Measurements from ENCODE around the gene GRM2.

The GRM2 gene

DNA sequence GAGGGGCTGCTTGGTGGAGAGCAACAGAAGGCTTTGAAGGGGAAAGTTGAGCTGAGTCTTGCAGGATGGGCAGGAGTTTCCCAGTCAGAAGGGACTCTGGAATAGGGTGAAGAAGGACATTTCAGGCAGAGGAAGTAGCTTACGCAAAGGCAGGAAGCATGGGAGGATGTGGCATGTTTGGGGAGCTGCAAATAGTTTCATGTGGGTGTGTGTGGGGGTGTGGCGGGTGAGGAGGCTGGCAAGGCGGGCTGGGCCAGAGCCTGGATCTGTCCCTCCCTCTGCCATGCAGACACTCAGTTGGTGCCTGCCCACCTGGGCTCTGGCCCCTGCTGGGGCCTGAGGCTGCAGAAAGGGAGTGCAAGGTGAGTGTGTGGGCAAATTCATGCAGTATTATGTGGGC, 25.4 kb upstream of the GRM2 start:
- 90% methylated on average over 3 of the region's 3 CpGs for WGBS
- no peak overlapping the region for H3K27ac ChIP-seq (ENCODE audit: low read depth, low read length)
- H3K36me3 ChIP-seq (ENCODE audit: insufficient read depth, low read length), result no peaks in the 10 kb centered on the region

DNA sequence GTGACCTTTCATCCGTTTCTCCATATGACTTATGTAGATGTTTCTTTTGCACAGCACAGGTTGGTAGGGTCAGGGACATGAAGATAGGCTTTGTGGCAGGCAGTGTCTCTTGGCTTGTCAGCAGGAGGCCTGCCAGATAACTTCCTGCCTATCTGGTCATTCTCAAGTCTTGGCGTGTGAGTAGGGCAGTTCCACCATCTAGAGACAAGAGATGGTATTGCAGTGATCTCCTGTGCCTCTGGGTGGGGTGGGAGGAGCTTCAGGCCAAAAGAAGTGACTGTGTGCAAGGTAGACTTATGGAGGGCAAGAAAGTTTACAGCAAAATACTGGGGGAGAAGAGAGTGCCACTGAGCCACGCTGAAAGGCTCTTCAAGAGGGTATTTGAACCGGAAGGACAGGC, 24.8 kb upstream of the GRM2 start:
- H3K27me3 ChIP-seq (ENCODE audit: insufficient read depth, low read length), result no peaks in the 10 kb centered on the region
- H3K4me3 ChIP-seq (ENCODE audit: low read length), result no peak overlapping the region
- WGBS, result 18% methylated on average over 4 of the region's 4 CpGs
- no peaks in the 10 kb centered on the region for H3K36me3 ChIP-seq (ENCODE audit: insufficient read depth, low read length)
- H3K27ac ChIP-seq (ENCODE audit: low read depth, low read length), result no peak overlapping the region
- H3K9me3 ChIP-seq (ENCODE audit: insufficient read depth, low read depth, low read length), result no peaks in the 10 kb centered on the region
- peaks cover 4% of the 10 kb centered on the region for H3K4me1 ChIP-seq (ENCODE audit: insufficient read depth, low read length)
- no peak overlapping the region for H3K9ac ChIP-seq (ENCODE audit: low read depth, low read length)

More for the DNA sequence above, 25.4 kb upstream of the GRM2 start:
- Histone ChIP-seq H3K27me3 (ENCODE audit: insufficient read depth, low read length) (no peaks in the 10 kb centered on the region), H3K4me1 (ENCODE audit: insufficient read depth, low read length) (peaks cover 4% of the 10 kb centered on the region), H3K9ac (ENCODE audit: low read depth, low read length) (no peak overlapping the region), H3K4me3 (ENCODE audit: low read length) (no peak overlapping the region), H3K9me3 (ENCODE audit: insufficient read depth, low read depth, low read length) (no peaks in the 10 kb centered on the region)

DNA sequence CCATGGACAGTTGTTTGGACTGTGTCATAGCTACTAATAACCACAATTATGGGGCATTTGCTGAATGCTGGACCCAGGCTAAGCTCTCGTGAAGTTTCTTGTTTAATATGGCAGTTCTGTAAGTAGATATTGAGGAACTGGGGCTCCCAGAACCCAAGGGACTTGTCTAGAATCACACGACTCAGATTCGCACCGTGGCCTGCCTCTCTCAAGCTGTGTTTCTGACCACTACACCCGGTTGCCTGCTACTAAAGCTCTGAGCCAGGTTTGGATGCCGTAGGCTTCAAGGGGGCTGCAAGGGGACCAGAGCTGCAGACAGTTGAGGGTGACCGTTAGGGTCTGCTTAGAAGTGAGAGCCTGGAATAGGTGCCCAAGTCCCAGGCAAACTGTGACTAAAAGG, 24.3 kb upstream of the GRM2 start:
- Histone ChIP-seq H3K9ac (ENCODE audit: low read depth, low read length) (no peak overlapping the region), H3K27me3 (ENCODE audit: insufficient read depth, low read length) (no peaks in the 10 kb centered on the region), H3K36me3 (ENCODE audit: insufficient read depth, low read length) (no peaks in the 10 kb centered on the region), H3K9me3 (ENCODE audit: insufficient read depth, low read depth, low read length) (no peaks in the 10 kb centered on the region), H3K4me3 (ENCODE audit: low read length) (no peak overlapping the region), H3K27ac (ENCODE audit: low read depth, low read length) (no peak overlapping the region), H3K4me1 (ENCODE audit: insufficient read depth, low read length) (peaks cover 4% of the 10 kb centered on the region)
- WGBS, result 83% methylated on average over 7 of the region's 7 CpGs

DNA sequence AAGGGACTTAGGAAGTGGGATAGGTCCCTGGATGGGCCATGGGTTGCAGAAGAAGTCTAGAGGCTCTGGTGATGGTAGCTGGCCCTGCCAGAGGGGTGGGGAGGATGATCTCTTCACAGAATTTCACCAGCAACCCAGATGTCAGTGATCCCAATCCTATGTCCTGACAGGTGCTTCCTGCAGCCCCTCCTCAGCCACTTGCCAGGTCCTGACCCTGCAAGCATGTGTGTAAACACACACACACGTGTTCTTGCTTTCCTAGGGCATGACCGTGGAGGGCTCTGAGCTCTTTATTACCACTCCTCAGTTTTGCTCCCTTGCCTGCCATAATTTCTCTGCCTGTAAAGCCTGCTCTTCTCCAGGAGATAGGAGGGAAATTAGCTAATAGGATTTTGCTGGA, 23.3 kb upstream of the GRM2 start:
- Histone ChIP-seq H3K27me3 (ENCODE audit: insufficient read depth, low read length) (no peaks in the 10 kb centered on the region), H3K36me3 (ENCODE audit: insufficient read depth, low read length) (no peaks in the 10 kb centered on the region), H3K4me3 (ENCODE audit: low read length) (no peak overlapping the region), H3K9ac (ENCODE audit: low read depth, low read length) (no peak overlapping the region), H3K4me1 (ENCODE audit: insufficient read depth, low read length) (peaks cover 4% of the 10 kb centered on the region), H3K9me3 (ENCODE audit: insufficient read depth, low read depth, low read length) (no peaks in the 10 kb centered on the region), H3K27ac (ENCODE audit: low read depth, low read length) (no peak overlapping the region)
- WGBS, result 88% methylated on average over 2 of the region's 2 CpGs

DNA sequence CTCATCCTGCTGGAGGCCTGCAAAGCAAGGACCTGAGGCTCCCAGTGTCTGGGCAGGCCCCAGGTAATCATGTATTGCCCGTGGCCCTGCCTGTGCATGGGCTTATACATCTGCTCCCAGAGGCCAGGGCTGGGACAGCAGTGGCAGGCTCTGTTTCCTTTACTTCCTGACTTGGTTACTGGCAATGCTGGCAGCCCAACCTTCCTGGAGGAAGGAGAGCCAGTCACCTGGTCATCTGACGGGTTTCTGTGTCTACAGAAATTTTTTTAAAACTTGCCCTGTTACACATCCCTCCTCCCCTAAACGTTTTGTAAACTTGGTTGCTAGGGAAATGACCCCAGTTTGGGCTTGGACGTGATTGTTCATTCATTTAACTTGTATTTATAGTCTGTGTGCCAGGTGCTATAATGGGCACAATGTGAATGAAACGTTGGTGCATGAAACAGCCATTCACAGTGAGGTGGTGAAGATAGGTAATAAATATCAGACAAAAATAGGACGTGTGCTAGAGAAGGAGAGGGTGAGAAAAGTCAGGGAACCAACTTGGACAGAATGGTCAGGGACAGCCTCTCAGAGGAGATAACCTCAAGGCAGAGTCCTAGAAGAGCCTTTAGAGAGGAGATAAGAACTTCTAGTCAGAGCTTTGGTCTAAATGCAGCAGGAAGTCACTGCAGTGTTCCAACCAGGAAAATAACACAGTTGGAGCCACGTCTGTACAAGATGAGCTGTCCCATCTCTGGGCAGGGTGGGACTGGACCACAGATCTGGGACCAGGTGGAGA, 21.7 kb upstream of the GRM2 start:
- Histone ChIP-seq H3K36me3 (ENCODE audit: insufficient read depth, low read length) (no peaks in the 10 kb centered on the region), H3K27me3 (ENCODE audit: insufficient read depth, low read length) (no peaks in the 10 kb centered on the region), H3K27ac (ENCODE audit: low read depth, low read length) (no peak overlapping the region), H3K9ac (ENCODE audit: low read depth, low read length) (no peak overlapping the region), H3K4me1 (ENCODE audit: insufficient read depth, low read length) (peaks cover 4% of the 10 kb centered on the region), H3K9me3 (ENCODE audit: insufficient read depth, low read depth, low read length) (no peaks in the 10 kb centered on the region), H3K4me3 (ENCODE audit: low read length) (no peak overlapping the region)
- 89% methylated on average over 7 of the region's 7 CpGs for WGBS

DNA sequence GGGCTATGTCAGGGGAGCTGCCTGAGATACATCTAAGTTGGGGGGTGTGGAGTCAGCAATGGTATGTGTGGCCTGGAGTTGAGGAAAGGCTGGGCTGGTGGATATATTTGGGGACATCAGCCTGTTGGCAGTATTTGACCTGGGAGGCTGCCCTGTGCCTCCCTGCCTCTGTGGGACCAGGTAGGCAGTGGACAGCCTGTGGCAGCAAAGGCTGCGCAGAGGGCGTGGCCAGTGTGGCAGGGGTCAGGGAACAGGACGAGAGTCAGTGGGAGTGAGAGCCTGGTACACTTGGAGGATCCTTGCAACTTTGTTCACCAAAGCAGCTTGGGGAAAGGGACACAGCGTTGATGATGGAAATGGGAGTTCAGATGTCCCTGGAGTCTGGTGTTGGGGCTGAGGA, 20.8 kb upstream of the GRM2 start:
- no peaks in the 10 kb centered on the region for H3K9me3 ChIP-seq (ENCODE audit: insufficient read depth, low read depth, low read length)
- H3K27me3 ChIP-seq (ENCODE audit: insufficient read depth, low read length), result no peaks in the 10 kb centered on the region
- 94% methylated on average over 4 of the region's 4 CpGs for WGBS
- H3K4me3 ChIP-seq (ENCODE audit: low read length), result no peak overlapping the region
- no peak overlapping the region for H3K27ac ChIP-seq (ENCODE audit: low read depth, low read length)
- H3K9ac ChIP-seq (ENCODE audit: low read depth, low read length), result no peak overlapping the region
- H3K36me3 ChIP-seq (ENCODE audit: insufficient read depth, low read length), result no peaks in the 10 kb centered on the region
- H3K4me1 ChIP-seq (ENCODE audit: insufficient read depth, low read length), result peaks cover 4% of the 10 kb centered on the region

DNA sequence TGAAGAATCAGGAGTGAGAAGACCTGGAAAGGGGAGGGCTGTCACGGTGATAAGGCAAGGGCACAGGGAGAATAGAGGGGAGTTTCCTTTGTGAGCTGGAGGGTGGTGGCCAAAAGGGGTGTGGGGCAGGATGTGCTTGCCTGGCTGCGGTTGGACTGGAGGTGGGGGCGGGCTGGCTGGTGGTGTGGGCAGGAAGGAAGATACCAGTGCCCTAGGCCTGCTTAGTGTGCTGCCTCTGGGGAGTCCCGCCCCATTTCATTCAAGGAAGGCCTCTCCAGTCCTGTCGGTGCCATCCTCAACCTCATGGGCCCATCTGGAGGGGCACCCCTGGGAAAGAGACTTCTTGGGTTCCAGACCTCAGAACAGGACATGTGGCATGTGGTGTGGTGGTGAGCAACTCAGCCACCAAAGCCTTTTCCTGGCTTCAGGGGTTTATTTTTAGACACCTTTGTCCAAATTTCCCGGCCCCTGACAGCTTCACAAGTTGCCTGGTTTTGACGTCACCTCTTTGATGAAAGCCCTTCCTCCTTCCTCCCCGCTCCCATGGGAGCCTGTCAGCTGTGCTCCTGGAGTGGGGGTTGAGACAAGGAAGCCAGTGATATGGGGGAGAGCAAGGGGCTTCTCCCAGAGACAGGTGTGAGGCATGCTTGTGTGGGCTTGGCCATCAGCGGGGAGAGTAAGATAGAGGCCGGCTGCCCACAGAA, 20.2 kb upstream of the GRM2 start:
- Histone ChIP-seq H3K9me3 (ENCODE audit: insufficient read depth, low read depth, low read length) (no peaks in the 10 kb centered on the region), H3K27me3 (ENCODE audit: insufficient read depth, low read length) (no peaks in the 10 kb centered on the region), H3K9ac (ENCODE audit: low read depth, low read length) (no peak overlapping the region; the same call in 1 of the 2 replicates), H3K36me3 (ENCODE audit: insufficient read depth, low read length) (no peaks in the 10 kb centered on the region), H3K27ac (ENCODE audit: low read depth, low read length) (no peak overlapping the region), H3K4me1 (ENCODE audit: insufficient read depth, low read length) (peaks cover 3% of the 10 kb centered on the region), H3K4me3 (ENCODE audit: low read length) (no peak overlapping the region)
- 83% methylated on average over 10 of the region's 10 CpGs for WGBS

DNA sequence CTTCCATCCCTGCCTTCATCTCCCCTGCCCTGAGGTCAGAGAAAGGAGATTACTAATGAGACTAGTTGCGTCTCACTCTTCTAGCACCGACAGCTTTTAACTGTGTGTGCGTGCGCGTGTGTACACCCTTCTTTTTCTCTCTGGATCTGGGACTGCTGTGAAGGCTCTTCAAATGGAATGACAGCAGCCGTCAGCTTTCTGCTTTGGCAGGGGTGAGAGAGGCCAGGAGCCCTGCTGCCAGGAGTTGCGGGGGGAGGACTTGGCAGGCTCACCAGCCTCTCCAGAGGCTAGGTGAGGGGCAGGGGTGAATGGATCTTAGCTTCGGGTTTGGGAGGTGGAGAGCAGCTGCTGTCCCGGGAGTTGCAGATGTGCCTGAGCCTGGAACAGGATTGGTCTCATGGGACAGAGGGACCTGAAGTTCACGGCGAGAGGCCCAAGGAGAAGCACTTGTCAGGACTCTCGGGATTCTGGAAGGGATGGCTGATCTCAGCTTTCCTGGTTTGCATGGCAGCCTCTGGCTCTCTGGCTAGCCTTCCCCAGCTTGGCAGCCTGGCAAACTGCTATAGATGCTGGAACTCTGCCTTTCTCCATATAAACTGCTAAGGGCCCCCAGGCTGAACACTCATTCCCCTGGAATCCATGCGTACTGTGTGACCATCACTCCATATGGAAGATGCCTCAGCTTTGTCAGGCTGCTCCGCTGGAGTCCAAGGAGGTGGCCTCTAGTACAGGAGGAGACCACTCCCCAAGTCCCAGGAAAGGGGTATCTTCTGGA, 19.2 kb upstream of the GRM2 start:
- no peaks in the 10 kb centered on the region for H3K9me3 ChIP-seq (ENCODE audit: insufficient read depth, low read depth, low read length)
- no peak overlapping the region for H3K27ac ChIP-seq (ENCODE audit: low read depth, low read length)
- no peak overlapping the region for H3K9ac ChIP-seq (ENCODE audit: low read depth, low read length)
- no peaks in the 10 kb centered on the region for H3K27me3 ChIP-seq (ENCODE audit: insufficient read depth, low read length)
- WGBS, result 93% methylated on average over 14 of the region's 14 CpGs
- H3K4me1 ChIP-seq (ENCODE audit: insufficient read depth, low read length), result no peaks in the 10 kb centered on the region; the same call in 1 of the 2 replicates
- no peak overlapping the region for H3K4me3 ChIP-seq (ENCODE audit: low read length)
- no peaks in the 10 kb centered on the region for H3K36me3 ChIP-seq (ENCODE audit: insufficient read depth, low read length)

DNA sequence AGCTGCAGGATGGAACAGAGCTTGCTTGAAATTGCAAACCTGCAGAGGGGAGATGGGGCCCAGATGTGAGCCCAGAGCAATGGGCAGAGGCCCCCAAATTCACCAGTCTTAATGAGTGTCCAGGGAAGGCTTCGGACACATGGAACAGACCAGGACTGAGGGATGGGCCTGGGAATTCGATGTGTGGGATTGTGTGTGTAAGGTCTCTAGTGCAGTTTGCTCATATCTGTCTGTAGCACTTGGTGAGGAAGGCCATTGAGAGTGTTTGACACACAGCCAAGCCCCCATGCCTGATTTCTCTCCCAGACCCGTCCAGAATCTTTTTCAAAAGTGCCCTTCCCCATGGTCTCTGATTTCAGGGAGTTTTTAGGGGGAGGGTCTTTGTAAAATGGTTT, 18.7 kb upstream of the GRM2 start:
- H3K36me3 ChIP-seq (ENCODE audit: insufficient read depth, low read length), result no peaks in the 10 kb centered on the region
- H3K27ac ChIP-seq (ENCODE audit: low read depth, low read length), result no peak overlapping the region
- H3K9ac ChIP-seq (ENCODE audit: low read depth, low read length), result no peak overlapping the region
- H3K9me3 ChIP-seq (ENCODE audit: insufficient read depth, low read depth, low read length), result no peaks in the 10 kb centered on the region
- no peaks in the 10 kb centered on the region; the same call in 1 of the 2 replicates for H3K4me1 ChIP-seq (ENCODE audit: insufficient read depth, low read length)
- WGBS, result 93% methylated on average over 3 of the region's 3 CpGs
- H3K27me3 ChIP-seq (ENCODE audit: insufficient read depth, low read length), result no peaks in the 10 kb centered on the region
- H3K4me3 ChIP-seq (ENCODE audit: low read length), result no peak overlapping the region

DNA sequence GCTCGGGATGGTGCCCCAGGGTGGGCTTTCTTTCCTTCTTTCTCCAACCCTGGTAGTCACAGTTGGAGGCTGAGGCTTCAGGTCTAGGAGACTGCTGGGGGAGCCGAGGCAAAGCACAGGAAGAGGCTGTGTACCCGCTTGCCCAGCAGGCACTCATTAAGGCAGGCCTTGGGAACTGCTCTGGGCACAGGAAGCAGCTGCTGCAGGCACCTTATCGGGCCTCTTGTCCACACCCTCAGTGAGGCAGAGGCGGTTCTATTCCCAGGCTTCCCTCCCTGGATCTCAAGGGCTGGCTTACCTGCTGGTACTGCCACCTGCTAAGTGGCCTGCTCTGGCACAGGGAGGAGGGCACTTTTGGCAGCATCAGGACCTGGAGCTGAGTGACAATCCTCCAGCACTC, 15.8 kb upstream of the GRM2 start:
- 89% methylated on average over 5 of the region's 5 CpGs for WGBS
- Histone ChIP-seq H3K9me3 (ENCODE audit: insufficient read depth, low read depth, low read length) (no peaks in the 10 kb centered on the region), H3K4me3 (ENCODE audit: low read length) (no peak overlapping the region), H3K36me3 (ENCODE audit: insufficient read depth, low read length) (no peaks in the 10 kb centered on the region), H3K27me3 (ENCODE audit: insufficient read depth, low read length) (no peaks in the 10 kb centered on the region), H3K27ac (ENCODE audit: low read depth, low read length) (no peak overlapping the region), H3K4me1 (ENCODE audit: insufficient read depth, low read length) (no peaks in the 10 kb centered on the region; the same call in 1 of the 2 replicates), H3K9ac (ENCODE audit: low read depth, low read length) (no peak overlapping the region)

DNA sequence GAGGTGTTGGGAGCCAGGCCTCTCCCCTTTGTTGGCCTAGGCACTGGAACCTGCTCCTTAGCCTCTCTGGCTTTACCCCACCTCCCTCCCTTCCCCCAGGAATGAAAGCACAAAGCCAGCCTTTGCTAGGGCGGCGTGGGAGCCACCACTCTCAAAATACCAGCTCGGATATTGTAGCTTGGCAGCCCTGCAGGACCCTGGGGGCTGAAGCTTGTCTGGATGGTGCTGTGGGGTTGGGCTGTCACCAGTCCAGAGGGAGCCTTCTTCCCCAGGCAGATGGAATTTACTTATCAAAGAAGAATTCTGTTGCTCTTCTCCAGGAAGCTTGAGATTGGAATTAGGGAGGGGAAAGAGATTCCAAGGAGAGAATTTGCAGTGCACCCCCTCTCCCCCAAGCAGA, 14.9 kb upstream of the GRM2 start:
- no peaks in the 10 kb centered on the region for H3K27me3 ChIP-seq (ENCODE audit: insufficient read depth, low read length)
- WGBS, result 57% methylated on average over 3 of the region's 3 CpGs

More for the DNA sequence above, 14.9 kb upstream of the GRM2 start:
- no peaks in the 10 kb centered on the region for H3K36me3 ChIP-seq (ENCODE audit: insufficient read depth, low read length)
- no peak overlapping the region for H3K4me3 ChIP-seq (ENCODE audit: low read length)
- no peak overlapping the region for H3K9ac ChIP-seq (ENCODE audit: low read depth, low read length)
- H3K27ac ChIP-seq (ENCODE audit: low read depth, low read length), result no peak overlapping the region
- H3K4me1 ChIP-seq (ENCODE audit: insufficient read depth, low read length), result no peaks in the 10 kb centered on the region; the same call in 1 of the 2 replicates
- no peaks in the 10 kb centered on the region for H3K9me3 ChIP-seq (ENCODE audit: insufficient read depth, low read depth, low read length)

All from HUES64 (cell line).